Measurements from ENCODE around the gene DSG3. TPM values are rescaled to one million over a fixed set of nuclear protein-coding genes. Genes with fewer than 3 reads are reported as not detected.

DSG3 gene
- total RNA-seq, 1 donor from 2014 or later, result 0.12 TPM

- intact Hi-C loops (cut with DNase I), result no loop called here
- no peak overlapping the region for H3K4me3 ChIP-seq
- H3K4me1 ChIP-seq, result no peaks in the 10 kb centered on the region
- ATAC-seq (no peak), DNase-seq (no peak)
- TF ChIP-seq CTCF (IDR thresholded peaks at IDR 0.05), result no peak
- no peaks in the 10 kb centered on the region for H3K9me3 ChIP-seq
- H3K36me3 ChIP-seq, result no peaks in the 10 kb centered on the region
- no peak overlapping the region for H3K27ac ChIP-seq
- no peaks in the 10 kb centered on the region for H3K27me3 ChIP-seq
These were observed 31.1 kb downstream of the DSG3 start for GRCh38 chr18:31478688-31479087.

- TF ChIP-seq CTCF (IDR thresholded peaks at IDR 0.05), result no peak
- Histone ChIP-seq H3K9me3 (no peaks in the 10 kb centered on the region), H3K27ac (no peak overlapping the region), H3K36me3 (no peaks in the 10 kb centered on the region), H3K27me3 (no peaks in the 10 kb centered on the region), H3K4me1 (no peaks in the 10 kb centered on the region), H3K4me3 (no peak overlapping the region)
- intact Hi-C loops (cut with DNase I), result no loop called here
- DNase-seq (no peak), ATAC-seq (no peak)
These were observed 34.5 kb downstream of the DSG3 start for GRCh38 chr18:31482051-31482450.

GRCh38 chr18:31483396-31483795, 35.9 kb downstream of the DSG3 start:
- TF ChIP-seq CTCF (IDR thresholded peaks at IDR 0.05), result no peak

GRCh38 chr18:31484461-31484860, 36.9 kb downstream of the DSG3 start:
- H3K4me3 ChIP-seq, result no peak overlapping the region
- no peaks in the 10 kb centered on the region for H3K4me1 ChIP-seq
- intact Hi-C loops (cut with DNase I), result no loop called here
- H3K9me3 ChIP-seq, result no peaks in the 10 kb centered on the region
- no peaks in the 10 kb centered on the region for H3K36me3 ChIP-seq
- TF ChIP-seq CTCF (IDR thresholded peaks at IDR 0.05), result no peak
- no peaks in the 10 kb centered on the region for H3K27me3 ChIP-seq
- H3K27ac ChIP-seq, result no peak overlapping the region
- DNase-seq (no peak), ATAC-seq (no peak)

More at GRCh38 chr18:31483396-31483795, 35.9 kb downstream of the DSG3 start:
- Histone ChIP-seq H3K4me3 (no peak overlapping the region), H3K9me3 (no peaks in the 10 kb centered on the region), H3K4me1 (no peaks in the 10 kb centered on the region), H3K36me3 (no peaks in the 10 kb centered on the region), H3K27me3 (no peaks in the 10 kb centered on the region), H3K27ac (no peak overlapping the region)
- DNase-seq (no peak), ATAC-seq (no peak)
- intact Hi-C loops (cut with DNase I), result no loop called here

- intact Hi-C loops (cut with DNase I), result no loop called here
- DNase-seq (no peak), ATAC-seq (no peak)
- no peak for TF ChIP-seq CTCF (IDR thresholded peaks at IDR 0.05)
- no peak overlapping the region for H3K27ac ChIP-seq
- no peaks in the 10 kb centered on the region for H3K36me3 ChIP-seq
- no peaks in the 10 kb centered on the region for H3K4me1 ChIP-seq
- H3K27me3 ChIP-seq, result no peaks in the 10 kb centered on the region
- H3K9me3 ChIP-seq, result no peaks in the 10 kb centered on the region
- H3K4me3 ChIP-seq, result no peak overlapping the region
These were observed 38.6 kb downstream of the DSG3 start for GRCh38 chr18:31486165-31486564.
